Inflammatory macrophage (primary cell): ENCODE measurements around the gene TRPM2.
"Not testable (repeated sequence)": the region's sequence is repeated elsewhere in the genome, so short reads cannot be mapped to it uniquely, and the experiment has no call there.

Experiments
- DNase-seq, 2 donors: peaks; one replicate each; pipeline ENCODE4 v3.0.0-alpha.2; 2020 to 2022

Gene TRPM2

DNA sequence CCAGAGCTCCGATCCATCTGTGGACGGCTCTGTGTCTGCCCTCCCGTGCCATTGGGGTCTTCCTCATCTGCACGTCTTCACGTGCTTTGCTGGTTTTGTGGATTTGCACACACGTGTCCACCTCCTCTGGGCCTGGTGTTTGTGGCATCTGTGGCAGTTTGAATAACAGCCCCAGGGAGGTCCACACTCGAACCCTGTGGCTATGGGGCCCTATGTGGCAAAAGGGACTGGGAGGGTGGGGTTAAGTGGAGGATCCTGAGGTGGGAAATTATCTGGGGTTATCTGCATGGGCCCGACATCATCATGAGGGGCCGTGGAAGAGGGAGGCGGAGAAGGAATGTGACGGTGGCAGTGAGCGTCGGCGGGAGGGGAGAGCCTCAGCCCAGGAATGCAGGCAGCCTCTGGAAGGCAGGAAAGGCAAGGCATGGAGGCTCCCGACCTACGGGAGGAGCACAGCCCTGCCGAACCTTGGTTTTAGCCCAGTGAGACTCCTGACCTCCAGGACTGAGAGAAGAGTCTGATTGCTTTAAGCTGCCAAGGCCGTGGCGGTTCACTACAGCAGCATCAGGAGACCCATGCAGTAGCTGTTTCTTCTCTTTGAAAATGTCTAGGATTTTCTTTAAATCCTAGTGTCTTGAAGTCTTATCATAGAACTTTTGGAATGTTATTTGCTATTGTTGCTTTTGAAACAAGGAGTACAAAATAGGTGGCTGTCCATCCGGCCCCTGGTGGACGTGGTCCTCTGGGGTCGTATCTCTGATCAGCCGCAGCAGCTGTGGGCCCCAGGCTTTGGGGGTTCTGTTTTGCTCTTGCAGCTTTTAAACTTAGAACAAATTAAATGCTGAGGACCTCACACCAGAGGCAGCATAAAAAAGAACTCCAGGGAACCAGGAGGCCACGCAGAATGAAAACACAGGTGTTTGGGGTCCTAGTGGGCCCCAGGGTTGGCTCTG, 61.9 kb downstream of the TRPM2 start:
- no peak for DNase-seq

DNA sequence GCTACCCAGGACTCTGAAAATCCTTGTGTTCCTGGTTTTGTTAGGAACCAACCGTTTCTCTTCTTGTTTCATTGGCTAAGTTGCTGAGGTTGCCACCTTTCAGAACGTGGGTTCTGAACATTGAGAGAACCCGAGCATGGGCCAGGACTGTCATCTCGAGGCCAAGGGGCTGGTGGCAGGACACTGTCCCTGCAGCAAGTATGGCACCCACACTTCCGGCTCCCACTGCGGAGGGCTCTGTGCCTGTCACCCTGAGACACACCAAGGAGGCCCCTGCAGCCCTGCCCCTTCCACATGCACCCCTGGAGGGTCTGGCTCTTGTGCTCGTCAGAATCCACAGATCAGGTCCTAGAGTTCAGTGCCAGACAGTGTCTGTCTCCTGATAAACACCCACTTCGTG, 62.8 kb downstream of the TRPM2 start:
- no peak for DNase-seq

DNA sequence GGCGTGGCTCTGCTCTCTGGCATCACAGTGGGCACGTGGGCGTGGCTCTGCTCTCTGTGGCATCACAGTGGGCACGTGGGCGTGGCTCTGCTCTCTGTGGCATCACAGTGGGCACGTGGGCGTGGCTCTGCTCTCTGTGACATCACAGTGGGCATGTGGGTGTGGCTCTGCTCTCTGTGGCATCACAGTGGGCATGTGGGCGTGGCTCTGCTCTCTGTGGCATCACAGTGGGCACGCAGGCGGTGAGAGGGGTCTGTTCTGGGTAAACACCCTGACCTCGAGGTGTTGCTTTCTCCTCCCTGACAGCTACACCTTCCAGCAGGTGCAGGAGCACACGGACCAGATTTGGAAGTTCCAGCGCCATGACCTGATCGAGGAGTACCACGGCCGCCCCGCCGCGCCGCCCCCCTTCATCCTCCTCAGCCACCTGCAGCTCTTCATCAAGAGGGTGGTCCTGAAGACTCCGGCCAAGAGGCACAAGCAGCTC, 64.2 kb downstream of the TRPM2 start:
- DNase-seq = not testable (repeated sequence)

DNA sequence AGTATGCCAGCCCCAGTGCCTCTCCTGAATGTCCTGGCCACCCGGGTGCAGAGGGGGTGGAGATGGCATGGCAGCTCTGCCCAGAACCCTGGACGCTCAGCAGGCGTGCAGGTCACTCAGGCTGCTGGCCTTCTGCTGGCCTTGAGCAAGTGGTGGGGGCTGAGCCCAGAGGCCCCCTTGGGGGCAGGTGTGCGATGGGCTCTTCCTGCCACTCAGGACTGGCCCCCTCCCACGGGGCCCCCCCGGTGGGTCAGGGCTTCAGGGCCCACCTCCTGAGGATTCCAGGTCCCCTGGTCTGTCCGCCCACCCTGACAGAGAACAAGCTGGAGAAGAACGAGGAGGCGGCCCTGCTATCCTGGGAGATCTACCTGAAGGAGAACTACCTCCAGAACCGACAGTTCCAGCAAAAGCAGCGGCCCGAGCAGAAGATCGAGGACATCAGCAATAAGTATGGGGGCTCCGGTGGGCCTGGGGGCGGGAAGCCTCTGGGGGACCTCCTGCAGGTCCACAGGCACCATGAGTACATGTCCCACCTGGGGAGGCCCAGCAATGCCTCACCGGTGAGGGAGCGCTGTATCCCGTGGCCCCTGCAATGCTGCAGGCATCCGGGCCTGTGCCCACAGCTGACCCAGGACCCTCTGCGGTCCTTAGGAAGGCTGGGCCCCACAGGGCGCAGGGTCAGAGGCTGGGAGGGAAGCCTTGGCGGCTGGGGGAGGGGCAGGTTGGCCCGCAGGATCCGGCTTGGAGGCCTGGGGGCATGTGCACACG, 64.9 kb downstream of the TRPM2 start:
- no peak for DNase-seq

DNA sequence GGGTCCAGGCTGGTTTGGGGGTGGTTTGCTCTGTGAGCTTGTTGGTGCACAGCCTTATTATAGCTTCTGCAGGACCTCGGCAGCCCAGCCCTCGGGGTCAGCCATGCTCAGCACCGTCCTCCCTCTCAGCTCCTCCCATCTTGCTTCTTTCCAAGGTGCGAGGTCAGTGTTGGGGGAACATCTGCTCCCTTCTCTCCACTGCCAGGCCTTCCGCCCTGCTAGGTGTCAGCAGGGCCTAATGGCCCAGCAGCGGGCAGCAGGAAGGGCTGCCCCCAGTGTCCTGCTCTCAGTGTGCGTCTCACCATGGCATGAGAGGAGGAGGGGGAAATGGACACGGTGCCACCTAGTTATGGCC, 65.4 kb downstream of the TRPM2 start:
- DNase-seq = no peak

DNA sequence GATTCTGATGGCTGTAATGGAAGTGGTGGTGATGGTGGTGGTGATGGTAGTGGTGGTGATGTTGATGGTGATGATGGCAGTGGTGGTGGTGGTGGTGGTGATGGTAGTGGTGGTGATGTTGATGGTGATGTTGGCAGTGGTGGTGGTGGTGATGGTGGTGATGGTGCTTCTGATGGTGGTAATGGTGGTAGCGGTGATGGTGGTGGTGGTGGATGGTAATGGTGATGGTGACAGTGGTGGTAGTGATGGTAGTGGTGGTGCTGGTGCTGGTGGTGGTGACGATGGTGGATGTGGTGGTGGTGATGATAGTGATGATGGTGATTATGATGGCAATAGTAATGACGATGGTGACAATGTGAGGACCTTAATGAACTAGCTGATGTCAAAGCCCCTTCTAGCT, 66.3 kb downstream of the TRPM2 start:
- DNase-seq = no peak

DNA sequence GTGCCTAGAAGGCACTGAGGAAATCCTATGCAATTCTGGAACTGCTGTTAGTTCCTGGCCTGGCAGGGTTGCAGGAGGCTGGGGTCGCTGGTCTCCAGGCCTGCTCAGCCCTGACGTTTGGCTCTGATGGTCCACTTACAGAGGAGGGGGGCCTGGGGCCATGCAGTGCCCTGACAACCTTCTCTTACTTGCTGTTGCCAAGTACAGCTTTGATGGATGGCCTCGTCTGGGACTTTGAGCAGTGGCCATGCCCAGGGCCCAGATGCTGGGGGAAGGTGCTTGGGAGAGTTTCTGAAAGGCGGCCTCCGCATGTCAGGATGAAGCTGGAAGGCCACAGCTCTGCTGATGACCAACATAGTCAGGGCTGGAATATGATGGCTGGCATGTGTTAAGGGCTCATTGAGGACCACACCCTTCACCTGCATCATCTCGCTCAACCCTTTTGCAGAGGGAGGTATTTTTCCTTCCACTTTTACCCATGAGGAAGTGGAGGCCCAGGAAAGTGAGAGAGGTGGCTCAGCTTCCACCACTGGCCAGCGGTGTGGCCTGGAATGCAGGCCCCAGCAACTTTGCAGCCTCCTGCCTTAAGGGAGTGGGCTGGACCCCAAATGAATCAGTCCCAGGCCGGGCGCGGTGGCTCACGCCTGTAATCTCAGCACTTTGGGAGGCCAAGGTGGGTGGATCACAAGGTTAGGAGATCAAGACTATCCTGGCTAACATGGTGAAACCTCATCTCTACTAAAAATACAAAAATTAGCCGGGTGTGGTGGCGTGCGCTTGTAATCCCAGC, 67.2 kb downstream of the TRPM2 start:
- DNase-seq = no peak

DNA sequence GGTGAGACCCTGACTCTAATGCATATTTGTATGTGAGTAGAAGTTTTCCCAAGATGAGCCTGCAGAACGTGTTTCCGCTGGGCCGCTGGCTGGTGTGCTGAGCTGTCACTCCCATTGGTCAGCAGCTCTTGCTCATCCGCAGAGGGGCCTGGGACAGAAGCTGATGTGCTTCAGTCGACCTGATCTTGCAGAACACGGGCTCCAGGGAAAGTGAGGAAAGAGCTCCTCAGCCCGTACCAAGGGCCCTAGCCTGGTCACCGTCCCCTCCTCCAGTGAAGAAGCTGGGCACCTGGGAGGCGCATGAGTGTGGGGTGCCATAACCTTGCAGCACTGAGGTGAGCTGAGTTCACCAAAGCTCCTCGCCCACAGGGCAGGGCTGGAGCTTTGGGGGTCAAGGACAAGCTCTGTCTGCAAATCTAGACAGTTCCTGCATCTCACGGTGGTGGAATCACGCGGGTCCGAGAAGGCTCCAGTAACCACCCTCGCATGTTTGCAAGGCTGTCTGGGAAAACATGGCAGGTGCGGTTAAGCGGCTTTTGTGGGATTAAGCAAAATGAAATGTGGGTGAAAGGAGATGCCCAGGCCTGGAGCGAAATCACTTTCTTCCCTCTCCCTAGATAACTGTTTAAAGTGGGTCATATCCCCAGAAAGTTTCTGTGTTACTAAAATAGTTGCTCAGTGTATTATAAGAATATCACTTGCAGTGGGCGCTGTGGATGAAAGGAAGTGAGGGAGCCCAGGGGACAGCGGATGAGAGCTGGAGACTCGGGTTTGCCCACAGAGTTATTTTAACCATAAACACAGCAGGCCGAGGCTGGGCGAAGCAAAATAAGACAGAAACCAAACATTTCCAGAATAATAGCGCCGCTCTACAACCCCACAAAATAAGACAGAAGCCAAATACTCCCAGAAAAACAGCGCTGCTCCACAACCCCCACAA, 68.8 kb downstream of the TRPM2 start:
- DNase-seq = no peak

DNA sequence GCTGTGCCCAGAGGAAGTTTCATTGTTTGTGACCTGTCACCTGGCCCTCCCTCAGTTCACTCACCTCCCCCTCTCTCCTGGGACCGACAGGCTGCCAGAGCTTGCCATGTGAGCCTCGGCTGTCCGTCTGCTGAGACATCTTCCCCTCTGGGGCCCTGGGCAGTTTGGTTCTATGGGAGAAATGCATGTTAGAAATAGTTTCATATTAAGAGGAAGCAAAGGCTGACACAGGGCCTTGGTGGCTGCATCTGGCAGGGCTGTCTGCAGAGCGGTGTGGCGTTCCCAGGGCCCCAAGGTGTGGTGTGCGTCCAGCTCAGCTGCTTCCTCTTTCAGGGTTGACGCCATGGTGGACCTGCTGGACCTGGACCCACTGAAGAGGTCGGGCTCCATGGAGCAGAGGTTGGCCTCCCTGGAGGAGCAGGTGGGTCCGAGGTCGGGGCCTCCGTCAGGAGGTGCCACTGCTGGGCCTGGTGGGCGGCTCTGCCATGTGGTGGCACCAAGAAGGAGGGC, 69.9 kb downstream of the TRPM2 start:
- no peak for DNase-seq

DNA sequence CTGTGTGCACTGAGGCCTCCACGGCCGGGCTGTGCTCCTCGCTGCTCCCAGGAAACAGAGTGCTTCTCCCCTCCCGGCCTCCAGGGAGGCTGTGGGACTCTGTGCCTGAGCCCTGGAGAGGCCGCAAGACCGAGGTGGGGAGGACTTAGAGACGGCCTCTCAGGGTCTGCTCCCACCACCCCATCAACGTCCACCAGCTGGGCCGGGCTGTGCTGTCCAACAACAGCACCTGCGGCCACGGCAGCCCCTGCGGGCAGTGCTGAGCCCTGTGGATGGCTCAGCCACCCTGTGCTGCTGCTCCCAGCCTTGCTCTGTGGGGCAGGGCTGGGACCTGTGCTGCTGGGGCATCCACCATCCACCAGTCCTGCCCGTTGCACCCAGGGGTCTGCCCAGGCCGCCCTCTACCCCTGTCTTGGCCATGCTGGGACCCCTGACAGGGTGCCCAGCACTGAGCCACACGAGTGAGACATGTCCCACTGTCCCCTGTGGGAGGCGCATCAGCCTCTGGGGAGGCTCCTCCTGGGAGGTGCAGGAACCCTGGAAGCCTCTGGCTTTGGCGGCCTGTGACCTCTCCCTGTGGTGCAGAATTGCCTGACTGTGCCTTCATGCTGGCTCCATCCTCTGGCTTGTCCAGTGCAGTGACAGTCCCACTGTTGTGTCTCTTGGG, 70.7 kb downstream of the TRPM2 start:
- no peak for DNase-seq

DNA sequence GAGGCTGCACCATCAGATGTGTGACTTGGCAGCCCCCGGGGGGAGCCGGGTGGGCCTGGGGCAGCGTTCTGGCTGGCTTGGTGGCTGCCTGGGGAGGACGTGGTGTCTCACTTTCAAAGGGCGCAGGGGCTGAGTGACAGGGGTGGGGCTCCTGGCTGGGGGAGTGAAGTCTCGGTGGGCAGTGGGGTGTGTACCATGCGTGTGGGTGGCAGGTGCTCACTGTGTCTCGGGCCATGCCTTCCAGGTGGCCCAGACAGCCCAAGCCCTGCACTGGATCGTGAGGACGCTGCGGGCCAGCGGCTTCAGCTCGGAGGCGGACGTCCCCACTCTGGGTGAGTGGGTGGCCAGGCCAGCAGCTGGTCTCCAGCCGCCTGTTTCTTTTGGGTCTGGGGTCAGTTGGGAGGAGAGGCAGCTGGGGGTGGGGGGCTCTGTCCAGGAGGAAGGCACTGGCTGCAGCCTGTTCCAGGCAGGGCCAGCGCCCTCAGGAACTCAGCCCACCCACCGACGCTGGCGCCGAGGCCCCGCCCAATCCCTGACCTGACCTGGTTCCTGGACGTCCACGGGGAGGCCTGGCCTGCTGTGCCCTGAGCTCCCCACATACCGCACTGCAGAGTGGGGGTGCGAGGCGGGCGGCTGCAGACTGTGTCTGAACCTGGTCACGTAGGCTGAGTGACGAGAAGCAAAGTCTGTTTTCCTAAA, 71.3 kb downstream of the TRPM2 start:
- no peak for DNase-seq

DNA sequence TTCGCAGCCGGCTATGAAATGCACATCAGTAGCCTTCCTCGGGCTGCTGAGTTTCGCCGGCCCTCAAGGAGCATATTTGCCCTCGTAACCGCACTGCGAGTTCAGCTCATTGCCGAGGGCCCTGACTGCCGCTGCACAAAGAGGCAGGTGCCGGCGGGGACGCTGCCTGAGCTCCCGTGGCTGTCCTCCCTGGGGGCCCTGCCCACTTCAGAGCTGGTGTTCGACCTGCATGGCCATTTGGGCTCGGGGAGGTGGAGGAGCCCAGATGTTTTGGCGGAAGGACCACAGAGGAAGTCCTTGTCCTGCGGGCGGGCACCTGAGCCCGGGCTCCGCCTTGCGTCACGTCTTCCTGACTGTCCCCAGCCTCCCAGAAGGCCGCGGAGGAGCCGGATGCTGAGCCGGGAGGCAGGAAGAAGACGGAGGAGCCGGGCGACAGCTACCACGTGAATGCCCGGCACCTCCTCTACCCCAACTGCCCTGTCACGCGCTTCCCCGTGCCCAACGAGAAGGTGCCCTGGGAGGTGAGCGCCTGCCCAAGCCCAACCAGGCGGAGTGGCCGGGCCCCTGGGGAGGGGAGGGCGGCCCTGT, 72.0 kb downstream of the TRPM2 start:
- DNase-seq = no peak

DNA sequence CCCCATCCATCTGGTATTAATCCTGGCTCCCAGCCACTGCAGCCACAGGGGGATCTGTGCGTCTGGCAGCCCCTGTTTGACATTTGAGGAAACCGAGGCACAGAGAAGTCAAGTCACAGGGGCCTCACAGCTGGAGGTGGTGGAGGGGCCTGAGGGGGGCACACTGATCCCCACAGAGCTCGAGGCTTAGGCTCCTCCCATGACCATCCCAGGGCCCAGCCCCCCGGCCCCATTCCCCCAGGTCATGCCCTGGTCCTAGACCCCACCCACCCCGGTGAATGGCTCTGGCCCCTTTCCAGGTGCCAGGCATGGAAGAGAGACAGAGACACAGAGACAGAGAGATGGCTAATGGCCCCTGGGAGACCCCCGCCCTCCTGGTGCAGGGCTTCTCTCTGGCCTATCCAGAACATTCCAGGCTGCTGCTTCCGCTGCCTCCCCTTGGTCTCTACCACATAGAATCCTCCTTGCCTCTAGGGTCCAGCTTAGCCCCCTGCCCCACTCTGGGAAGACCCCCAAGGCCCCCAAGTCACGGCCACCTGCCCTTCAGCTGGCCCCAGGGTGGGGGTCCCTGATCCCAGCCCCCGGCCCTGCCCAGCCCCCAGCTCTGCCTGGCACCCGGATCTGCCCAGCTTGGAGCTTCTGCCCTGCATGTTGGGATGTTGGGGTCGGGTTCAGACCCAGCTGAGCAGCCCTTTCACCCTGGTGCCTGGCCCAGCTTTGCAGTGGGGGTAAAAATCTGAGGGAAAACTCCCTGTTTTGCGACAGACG, 72.7 kb downstream of the TRPM2 start:
- DNase-seq = no peak

DNA sequence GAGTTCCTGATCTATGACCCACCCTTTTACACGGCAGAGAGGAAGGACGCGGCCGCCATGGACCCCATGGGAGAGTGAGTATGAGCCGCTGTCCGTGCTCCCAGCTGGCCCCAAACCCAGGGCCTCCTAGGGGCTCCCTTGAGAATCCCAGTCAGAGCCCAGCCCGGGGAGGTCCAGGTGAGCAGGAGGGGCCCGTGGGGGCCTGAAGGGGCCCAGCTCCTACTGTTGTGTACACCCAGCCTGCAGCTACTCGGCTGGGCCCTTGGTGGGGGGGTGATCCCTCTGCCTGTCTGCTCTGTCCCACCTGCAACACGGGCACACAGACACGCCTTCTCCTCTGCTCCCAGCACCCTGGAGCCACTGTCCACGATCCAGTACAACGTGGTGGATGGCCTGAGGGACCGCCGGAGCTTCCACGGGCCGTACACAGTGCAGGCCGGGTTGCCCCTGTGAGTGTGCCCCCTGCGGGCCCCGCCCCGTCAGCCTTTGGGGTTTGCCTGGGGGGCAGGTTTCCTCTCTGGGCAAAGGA, 73.3 kb downstream of the TRPM2 start:
- DNase-seq = no peak

DNA sequence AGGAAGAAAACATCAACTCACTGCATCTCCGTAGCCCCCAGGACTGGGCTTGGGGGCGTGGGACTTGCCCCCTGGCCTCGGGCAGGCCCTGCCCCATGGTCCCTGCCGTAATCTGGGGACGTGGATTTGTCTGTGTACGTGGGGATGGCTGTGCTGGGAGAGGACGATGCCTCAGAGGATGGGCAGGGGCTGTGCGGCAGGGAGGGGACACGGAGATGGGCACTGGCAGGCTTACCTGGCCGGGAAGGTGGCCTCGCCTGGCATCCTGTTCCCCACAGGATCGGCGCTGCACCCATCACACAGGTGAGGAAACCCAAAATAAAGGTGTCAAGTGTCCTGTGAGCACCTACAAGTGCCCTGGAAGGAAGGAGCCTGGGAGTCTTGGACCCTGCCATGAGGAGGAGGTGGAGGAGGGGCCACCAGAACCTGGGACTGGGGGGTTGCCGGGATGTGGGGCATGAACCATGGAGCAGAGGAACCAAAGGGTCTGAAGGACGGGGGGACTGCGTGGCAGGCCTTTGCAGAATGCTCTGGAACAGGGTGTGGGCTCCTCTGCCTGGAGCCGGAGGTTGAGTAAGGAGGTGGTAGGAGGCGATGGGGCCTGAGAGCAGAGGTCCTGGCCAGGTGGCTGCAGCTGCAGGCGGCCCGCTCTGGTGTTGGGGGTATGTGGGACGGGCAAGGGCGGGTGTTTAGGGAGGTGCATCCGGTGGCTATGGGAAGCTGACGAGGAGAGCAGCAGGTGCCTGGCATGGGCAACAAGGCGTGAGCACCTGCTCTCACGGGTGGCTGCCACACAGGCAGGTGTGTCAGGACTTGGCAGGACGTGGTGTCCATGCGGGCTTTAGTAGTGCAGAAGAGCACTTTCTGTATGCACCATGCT, 74.1 kb downstream of the TRPM2 start:
- no peak for DNase-seq

DNA sequence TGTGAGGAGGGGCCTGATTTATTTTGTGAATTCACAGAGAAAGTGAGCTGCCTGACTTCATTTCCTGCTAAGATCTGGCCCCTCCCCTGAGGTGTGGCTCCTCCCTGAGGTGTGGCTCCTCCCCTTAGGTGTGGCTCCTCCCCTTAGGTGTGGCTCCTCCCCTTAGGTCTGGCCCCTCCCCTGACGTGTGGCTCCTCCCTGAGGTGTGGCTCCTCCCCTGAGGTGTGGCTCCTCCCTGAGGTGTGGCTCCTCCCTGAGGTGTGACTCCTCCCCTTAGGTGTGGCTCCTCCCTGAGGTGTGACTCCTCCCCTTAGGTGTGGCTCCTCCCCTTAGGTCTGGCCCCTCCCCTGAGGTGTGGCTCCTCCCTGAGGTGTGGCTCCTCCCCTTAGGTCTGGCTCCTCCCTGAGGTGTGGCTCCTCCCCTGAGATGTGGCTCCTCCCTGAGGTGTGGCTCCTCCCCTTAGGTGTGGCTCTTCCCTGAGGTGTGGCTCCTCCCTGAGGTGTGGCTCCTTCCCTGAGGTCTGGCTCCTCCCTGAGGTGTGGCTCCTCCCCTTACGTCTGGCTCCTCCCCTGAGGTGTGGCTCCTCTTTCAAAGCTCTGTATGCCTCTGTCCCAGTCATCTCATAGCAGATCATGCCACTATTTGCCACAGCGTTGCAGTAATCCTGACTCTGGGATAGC, 75.0 kb downstream of the TRPM2 start:
- peak; percentile 24 to 39 for DNase-seq

DNA sequence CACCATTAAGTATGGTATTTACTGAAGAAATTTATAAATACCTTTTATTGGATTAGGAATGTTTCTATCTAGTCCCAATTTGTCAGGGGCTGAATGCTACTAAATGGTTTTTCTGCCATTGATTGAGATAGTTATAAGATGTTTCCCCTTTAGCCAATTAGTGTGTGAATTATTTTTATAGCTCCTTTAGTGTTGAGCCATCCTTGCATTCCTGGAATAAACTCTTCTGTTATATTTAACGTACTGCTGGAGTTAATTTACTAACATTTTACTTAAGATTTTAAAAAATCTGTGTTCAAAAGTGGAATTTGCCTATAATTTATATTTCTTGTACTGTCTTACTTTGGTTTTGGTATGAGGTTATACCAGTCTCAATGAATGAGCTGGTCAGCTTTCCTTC, 76.5 kb downstream of the TRPM2 start:
- DNase-seq = no peak
